Measurements from ENCODE around the gene SIM1. TPM values are rescaled to one million over a fixed set of nuclear protein-coding genes. Genes with fewer than 3 reads are reported as not detected.

SIM1 gene
- total RNA-seq, 1 donor from 2014 or later, result not detected

GRCh38 chr6:100415768-100416167 lies 49.0 kb downstream of the SIM1 start:
- Mint-ChIP-seq H3K27me3 (ENCODE audit: low read depth, unreplicated experiment) (no peaks in the 10 kb centered on the region), H3K4me3 (ENCODE audit: unreplicated experiment) (no peak overlapping the region), H3K9me3 (ENCODE audit: unreplicated experiment) (no peaks in the 10 kb centered on the region), H3K36me3 (ENCODE audit: low read depth, unreplicated experiment) (no peaks in the 10 kb centered on the region), H3K4me1 (ENCODE audit: low read depth, unreplicated experiment) (peaks cover 9% of the 10 kb centered on the region), H3K27ac (ENCODE audit: unreplicated experiment) (no peak overlapping the region)
- no peak for DNase-seq (ENCODE audit: low read depth)
- no peaks in the 10 kb centered on the region for H3K4me1 ChIP-seq (ENCODE audit: insufficient read depth, low read length)
- no peak overlapping the region for H3K27ac ChIP-seq (ENCODE audit: low read depth, low read length)
- no peaks in the 10 kb centered on the region for H4K20me1 ChIP-seq (ENCODE audit: insufficient read depth, low read length)
- no peaks in the 10 kb centered on the region for H3K27me3 ChIP-seq (ENCODE audit: insufficient read depth, low read length)
- no peak overlapping the region for H2AFZ ChIP-seq (ENCODE audit: low read depth, low read length)
- no peak overlapping the region for H3K4me3 ChIP-seq (ENCODE audit: insufficient read depth, low read depth, low read length)
- no peak for FAIRE-seq
- H3K9me3 ChIP-seq (ENCODE audit: insufficient read depth, low read depth, low read length), result no peaks in the 10 kb centered on the region
- H3K4me2 ChIP-seq (ENCODE audit: low read length), result no peak overlapping the region
- no peaks in the 10 kb centered on the region for H3K79me2 ChIP-seq (ENCODE audit: insufficient read depth, low read length)
- TF ChIP-seq CTCF (IDR thresholded peaks at IDR 0.05; ENCODE audit: insufficient read depth, low read depth, low read length) (no peak), EZH2 (IDR thresholded peaks at IDR 0.05; ENCODE audit: insufficient read depth, low read length) (no peak)
- H3K36me3 ChIP-seq (ENCODE audit: insufficient read depth, low read length), result no peaks in the 10 kb centered on the region
- H3K9ac ChIP-seq (ENCODE audit: low read length), result no peak overlapping the region

- Histone ChIP-seq H3K4me2 (ENCODE audit: low read length) (no peak overlapping the region), H3K79me2 (ENCODE audit: insufficient read depth, low read length) (no peaks in the 10 kb centered on the region), H3K4me1 (ENCODE audit: insufficient read depth, low read length) (no peaks in the 10 kb centered on the region), H2AFZ (ENCODE audit: low read depth, low read length) (no peak overlapping the region), H3K9me3 (ENCODE audit: insufficient read depth, low read depth, low read length) (no peaks in the 10 kb centered on the region), H3K4me3 (ENCODE audit: insufficient read depth, low read depth, low read length) (no peak overlapping the region), H3K27me3 (ENCODE audit: insufficient read depth, low read length) (no peaks in the 10 kb centered on the region), H3K9ac (ENCODE audit: low read length) (no peak overlapping the region), H4K20me1 (ENCODE audit: insufficient read depth, low read length) (no peaks in the 10 kb centered on the region), H3K27ac (ENCODE audit: low read depth, low read length) (no peak overlapping the region), H3K36me3 (ENCODE audit: insufficient read depth, low read length) (no peaks in the 10 kb centered on the region)
- TF ChIP-seq CTCF (IDR thresholded peaks at IDR 0.05; ENCODE audit: insufficient read depth, low read depth, low read length) (no peak), EZH2 (IDR thresholded peaks at IDR 0.05; ENCODE audit: insufficient read depth, low read length) (no peak)
- H3K4me3 Mint-ChIP-seq (ENCODE audit: unreplicated experiment), result no peak overlapping the region
- FAIRE-seq (no peak), DNase-seq (ENCODE audit: low read depth) (no peak)
- peaks cover 9% of the 10 kb centered on the region for H3K4me1 Mint-ChIP-seq (ENCODE audit: low read depth, unreplicated experiment)
- H3K27ac Mint-ChIP-seq (ENCODE audit: unreplicated experiment), result no peak overlapping the region
- H3K36me3 Mint-ChIP-seq (ENCODE audit: low read depth, unreplicated experiment), result no peaks in the 10 kb centered on the region
- H3K9me3 Mint-ChIP-seq (ENCODE audit: unreplicated experiment), result no peaks in the 10 kb centered on the region
- no peaks in the 10 kb centered on the region for H3K27me3 Mint-ChIP-seq (ENCODE audit: low read depth, unreplicated experiment)
Observed at GRCh38 chr6:100412872-100413271, 51.8 kb downstream of the SIM1 start.

- FAIRE-seq (no peak), DNase-seq (ENCODE audit: low read depth) (no peak)
- no peaks in the 10 kb centered on the region for H3K79me2 ChIP-seq (ENCODE audit: insufficient read depth, low read length)
- no peak overlapping the region for H3K4me3 ChIP-seq (ENCODE audit: insufficient read depth, low read depth, low read length)
- Mint-ChIP-seq H3K4me3 (ENCODE audit: unreplicated experiment) (no peak overlapping the region), H3K27me3 (ENCODE audit: low read depth, unreplicated experiment) (peaks cover 4% of the 10 kb centered on the region), H3K27ac (ENCODE audit: unreplicated experiment) (no peak overlapping the region), H3K4me1 (ENCODE audit: low read depth, unreplicated experiment) (peaks cover 1% of the 10 kb centered on the region), H3K36me3 (ENCODE audit: low read depth, unreplicated experiment) (no peaks in the 10 kb centered on the region), H3K9me3 (ENCODE audit: unreplicated experiment) (no peaks in the 10 kb centered on the region)
- no peaks in the 10 kb centered on the region for H4K20me1 ChIP-seq (ENCODE audit: insufficient read depth, low read length)
- no peaks in the 10 kb centered on the region for H3K9me3 ChIP-seq (ENCODE audit: insufficient read depth, low read depth, low read length)
- no peaks in the 10 kb centered on the region for H3K4me1 ChIP-seq (ENCODE audit: insufficient read depth, low read length)
- no peak overlapping the region for H3K9ac ChIP-seq (ENCODE audit: low read length)
- H3K4me2 ChIP-seq (ENCODE audit: low read length), result no peak overlapping the region
- no peak for TF ChIP-seq CTCF (IDR thresholded peaks at IDR 0.05; ENCODE audit: insufficient read depth, low read depth, low read length)
- no peak for TF ChIP-seq EZH2 (IDR thresholded peaks at IDR 0.05; ENCODE audit: insufficient read depth, low read length)
- H3K36me3 ChIP-seq (ENCODE audit: insufficient read depth, low read length), result no peaks in the 10 kb centered on the region
- H3K27me3 ChIP-seq (ENCODE audit: insufficient read depth, low read length), result no peaks in the 10 kb centered on the region
- no peak overlapping the region for H3K27ac ChIP-seq (ENCODE audit: low read depth, low read length)
- no peak overlapping the region for H2AFZ ChIP-seq (ENCODE audit: low read depth, low read length)
Observed at GRCh38 chr6:100404051-100404450, 60.7 kb downstream of the SIM1 start.

All from astrocyte (in vitro differentiated cells and primary cell).